Body of pancreas (tissue), 4 donors: Measurements from ENCODE around the gene LSMEM2. TPM values are rescaled to one million over a fixed set of nuclear protein-coding genes. Genes with fewer than 3 reads are reported as not detected.

ENCODE experiments used
- ATAC-seq: fragments of 150-250 bp; one replicate; pipeline ENCODE4 v1.9.1; 2016
- DNase-seq, 4 donors: peaks; one replicate each; pipeline ENCODE4 v3.0.0-alpha.2; 2019
- H3K27ac ChIP-seq, 4 donors: fragments of 200-600 bp; sonication (generic); 1 replicate in 3 of 4; 2 replicates in 1 of 4; pipeline versions ENCODE4 v1.5.1 to v1.6.1; 2016 to 2019; ENCODE audit warnings: mild to moderate bottlenecking in 1 of 4, mixed read lengths in 1 of 4, moderate library complexity in 1 of 4
- H3K27me3 ChIP-seq, 2 donors: fragments of 200-600 bp; sonication (generic); one replicate each; pipeline ENCODE4 v1.6.0; 2016; ENCODE audit warnings: mild to moderate bottlenecking in 1 of 2
- H3K36me3 ChIP-seq, 2 donors: fragments of 200-600 bp; sonication (generic); replicated peaks in 1 of 2; 2 replicates each; pipeline ENCODE4 v1.5.1; 2016; ENCODE audit warnings: low read depth in 2 of 2; ENCODE audit not compliant: insufficient read depth in 1 of 2
- H3K4me1 ChIP-seq: fragments of 200-600 bp; sonication (generic); one replicate; pipeline ENCODE4 v1.6.0; 2016
- H3K4me3 ChIP-seq, 2 donors: fragments of 200-600 bp; sonication (generic); 1 replicate in 1 of 2; 2 replicates in 1 of 2; pipeline ENCODE4 v1.5.1; 2016 to 2019
- H3K9me3 ChIP-seq, 3 donors: fragments of 200-600 bp; sonication (generic); 1 replicate in 2 of 3; 2 replicates in 1 of 3; pipeline ENCODE4 v1.5.1; 2016
- CTCF ChIP-seq, 7 experiments: fragments of 450-650 bp in 4 of 7; fragments of 200-600 bp in 3 of 7; sonication (generic) in 3 of 7; IDR thresholded peaks; one replicate each; pipeline ENCODE4 v1.5.1; 2016 to 2019; ENCODE audit warnings: antibody characterized with exemption in 7 of 7
- POLR2A ChIP-seq, 3 donors: fragments of 450-650 bp; IDR thresholded peaks; one replicate each; pipeline ENCODE4 v1.6.1; 2016; ENCODE audit warnings: antibody characterized with exemption in 3 of 3, mild to moderate bottlenecking in 2 of 3
- WGBS, 2 donors: methylation state at CpG; one replicate each; pipeline ENCODE4 v1.1.5; 2017; 5-methylcytosine and 5-hydroxymethylcytosine counted together
- intact Hi-C: fragments of 100-400 bp; cut with DNase I; formaldehyde crosslinking; loops from one replicate; pipeline ENCODE4 v1.15.1; 2023
- total RNA-seq, 2 donors: library from RNA; depleted of rRNA; stranded (reverse); fragments of >200 nt; gene quantifications; one replicate each; pipeline ENCODE4 v1.1.0, GENCODE V29; 2016

Gene LSMEM2
- total RNA-seq, 2 donors from 2014 or later = not detected

- Histone ChIP-seq H3K27ac (no peak overlapping the region), H3K4me1 (peaks cover 52% of the 10 kb centered on the region), H3K36me3 (peaks cover 7 to 15% of the 10 kb centered on the region in 2 donors), H3K27me3 (no peaks in the 10 kb centered on the region), H3K9me3 (no peaks in the 10 kb centered on the region), H3K4me3 (no peak overlapping the region)
- DNase-seq (no peak), ATAC-seq (no peak)
- TF ChIP-seq CTCF (IDR thresholded peaks at IDR 0.05) = no peak
- TF ChIP-seq POLR2A (IDR thresholded peaks at IDR 0.05) = no peak
- 73 to 82% methylated on average over 8 of the region's 8 CpGs for WGBS, 2 donors
- intact Hi-C loops = no loop called here
Observed at GRCh38 chr3:50326182-50326541, 47.3 kb downstream of the LSMEM2 start.

GRCh38 chr3:50327129-50327528 lies 48.2 kb downstream of the LSMEM2 start:
- Histone ChIP-seq H3K27ac (peak overlapping the region in 2 of 4 donors; percentile 73 to 78), H3K27me3 (no peaks in the 10 kb centered on the region), H3K4me3 (peak overlapping the region in 1 of 2 donors; percentile 90), H3K36me3 (peaks cover 7 to 23% of the 10 kb centered on the region in 2 donors), H3K4me1 (peaks cover 47% of the 10 kb centered on the region), H3K9me3 (no peaks in the 10 kb centered on the region)
- ATAC-seq (no peak), DNase-seq (no peak)
- 53 to 60% methylated on average over 3 to 4 of the region's 4 CpGs for WGBS, 2 donors
- no peak for TF ChIP-seq POLR2A (IDR thresholded peaks at IDR 0.05)
- no peak for TF ChIP-seq CTCF (IDR thresholded peaks at IDR 0.05)
- intact Hi-C loops = no loop called here

- TF ChIP-seq CTCF (IDR thresholded peaks at IDR 0.05) (peak in 1 of 7 experiments; percentile 8), POLR2A (IDR thresholded peaks at IDR 0.05) (peak; percentile 72 to 87 (median 86))
- Histone ChIP-seq H3K4me1 (peaks cover 42% of the 10 kb centered on the region), H3K9me3 (no peaks in the 10 kb centered on the region), H3K27me3 (no peaks in the 10 kb centered on the region), H3K4me3 (peak within 1 kb of the TSS; percentile 90 to 91), H3K27ac (peak within 1 kb of the TSS; percentile 50 to 94 (median 76)), H3K36me3 (peaks cover 7 to 23% of the 10 kb centered on the region in 2 donors)
- DNase-seq (peak; percentile 99), ATAC-seq (peak; percentile 97)
- intact Hi-C loops = no loop called here
- WGBS, 2 donors = 1 to 4% methylated on average over 5 to 54 of the region's 55 CpGs
Observed at GRCh38 chr3:50327943-50328691, 49.2 kb downstream of the LSMEM2 start, which contains the start of gene TUSC2. Gene TUSC2 (minus strand): TSS chr3:50328223. CDS start chr3:50328099, 124 bp downstream.

GRCh38 chr3:50330330-50330729 lies 51.4 kb downstream of the LSMEM2 start:
- Histone ChIP-seq H3K36me3 (peaks cover 7 to 23% of the 10 kb centered on the region in 2 donors), H3K27ac (no peak overlapping the region), H3K4me1 (peaks cover 55% of the 10 kb centered on the region), H3K27me3 (no peaks in the 10 kb centered on the region), H3K4me3 (no peak overlapping the region), H3K9me3 (no peaks in the 10 kb centered on the region)
- WGBS, 2 donors = 91 to 95% methylated on average over 4 to 10 of the region's 10 CpGs
- ATAC-seq = no peak
- no peak for DNase-seq
- TF ChIP-seq POLR2A (IDR thresholded peaks at IDR 0.05) (no peak), CTCF (IDR thresholded peaks at IDR 0.05) (no peak)
- intact Hi-C loops = no loop called here
